H1 (cell line): ENCODE measurements around the gene KLHL9. TPM values are rescaled to one million over a fixed set of nuclear protein-coding genes. Genes with fewer than 3 reads are reported as not detected.

Experiments used
- CTCF ChIA-PET: fragments of 300-600 bp; sonication (Branson Sonifier 250); formaldehyde crosslinking; loops from one replicate; lab custom pipeline; 2021; ENCODE audit not compliant: partially characterized antibody; lab: Charles Lee
- POLR2A ChIA-PET: fragments of 300-600 bp; sonication (Branson Sonifier 250); formaldehyde crosslinking; loops from one replicate; lab custom pipeline; 2021; ENCODE audit warnings: inconsistent platforms; ENCODE audit not compliant: partially characterized antibody; lab: Charles Lee
- DNase-seq, 2 experiments: peaks; one replicate each; pipeline versions ENCODE4 v3.0.0 to v3.0.0-alpha.2; 2010 to 2022; ENCODE audit warnings: low spot score in 2 of 2, low read depth in 1 of 2, mixed read lengths in 1 of 2
- FAIRE-seq: peaks from 2 replicates; lab custom pipeline; 2011; peaks lifted over from hg19 to GRCh38; lab: Jason Lieb, UNC
- H2AFZ ChIP-seq: 2 replicates; pipeline ENCODE4 v1.8.1; 2012; ENCODE audit warnings: low read length, inconsistent platforms
- H2AK5ac ChIP-seq: 2 replicates; pipeline ENCODE4 v1.6.1; 2013; ENCODE audit warnings: low read depth, low read length
- H2BK120ac ChIP-seq: replicated peaks from 2 replicates; pipeline ENCODE3; 2013; ENCODE audit warnings: low read depth, low read length, inconsistent platforms
- H2BK12ac ChIP-seq: 2 replicates; pipeline ENCODE4 v1.6.1; 2013; ENCODE audit warnings: low read depth, low read length
- H2BK15ac ChIP-seq: 2 replicates; pipeline ENCODE4 v1.6.1; 2013; ENCODE audit warnings: low read length
- H2BK20ac ChIP-seq: 2 replicates; pipeline ENCODE4 v1.6.1; 2013; ENCODE audit warnings: low read length
- H2BK5ac ChIP-seq: 2 replicates; pipeline ENCODE4 v1.6.1; 2013; ENCODE audit warnings: low read depth, low read length
- H3K14ac ChIP-seq: 2 replicates; pipeline ENCODE4 v1.6.1; 2013; ENCODE audit warnings: inconsistent platforms; ENCODE audit not compliant: insufficient read length
- H3K18ac ChIP-seq: 2 replicates; pipeline ENCODE4 v1.6.1; 2013; ENCODE audit warnings: low read length; ENCODE audit errors: extremely low read depth
- H3K23ac ChIP-seq: 2 replicates; pipeline ENCODE4 v1.6.1; 2013; ENCODE audit warnings: inconsistent platforms; ENCODE audit not compliant: insufficient read length
- H3K23me2 ChIP-seq: 2 replicates; pipeline ENCODE4 v1.6.1; 2013; ENCODE audit warnings: low read depth, low read length
- H3K27ac ChIP-seq: 2 replicates; pipeline ENCODE4 v1.6.1; 2011; ENCODE audit warnings: low read depth, low read length, inconsistent platforms
- H3K27me3 ChIP-seq, 4 experiments: replicated peaks in 1 of 4; 1 replicate in 1 of 4; 2 replicates in 3 of 4; pipeline versions ENCODE4 v1.6.1 to v1.8.1; 2011 to 2013; ENCODE audit warnings: low read length in 3 of 4, mild to moderate bottlenecking in 3 of 4, inconsistent platforms in 2 of 4, mixed read lengths in 2 of 4, moderate library complexity in 1 of 4; ENCODE audit not compliant: control insufficient read depth in 3 of 4, insufficient read depth in 3 of 4; ENCODE audit errors: extremely low read depth in 1 of 4
- H3K36me3 ChIP-seq, 4 experiments: 2 replicates each; pipeline versions ENCODE4 v1.6.1 to v1.8.1; 2011 to 2013; ENCODE audit warnings: mild to moderate bottlenecking in 4 of 4, low read length in 3 of 4, moderate library complexity in 2 of 4, control low read depth in 1 of 4, inconsistent platforms in 1 of 4; ENCODE audit not compliant: insufficient read depth in 4 of 4, control insufficient read depth in 2 of 4
- H3K4ac ChIP-seq: replicated peaks from 2 replicates; pipeline ENCODE3; 2013; ENCODE audit warnings: low read length, low read depth, mixed read lengths, inconsistent platforms; ENCODE audit not compliant: insufficient read length
- H3K4me1 ChIP-seq, 4 experiments: replicated peaks in 1 of 4; 1 replicate in 1 of 4; 2 replicates in 3 of 4; pipeline versions ENCODE4 v1.6.1 to v1.8.1; 2011 to 2013; ENCODE audit warnings: low read length in 3 of 4, inconsistent platforms in 2 of 4, mixed read lengths in 1 of 4; ENCODE audit not compliant: insufficient read depth in 4 of 4, control insufficient read depth in 3 of 4
- H3K4me2 ChIP-seq, 2 experiments: 2 replicates each; pipeline versions ENCODE4 v1.6.1 to v1.8.1; 2011 to 2013; ENCODE audit warnings: low read depth in 2 of 2, low read length in 2 of 2, control low read depth in 1 of 2, inconsistent platforms in 1 of 2, mild to moderate bottlenecking in 1 of 2; ENCODE audit not compliant: insufficient read depth in 1 of 2
- H3K4me3 ChIP-seq, 4 experiments: fragments of 200-600, 300-600 bp in 1 of 4; sonication (generic), shearing (Covaris generic), sonication (Bioruptor Twin) in 1 of 4; 2 replicates each; pipeline versions ENCODE4 v1.5.1 to v1.8.1; 2011 to 2016; ENCODE audit warnings: low read length in 4 of 4, low read depth in 3 of 4, control low read depth in 2 of 4, inconsistent platforms in 2 of 4, mild to moderate bottlenecking in 2 of 4, mixed read lengths in 1 of 4, moderate library complexity in 1 of 4; ENCODE audit not compliant: insufficient read depth in 2 of 4; ENCODE audit errors: extremely low read depth in 1 of 4
- H3K56ac ChIP-seq: replicated peaks from 2 replicates; pipeline ENCODE3; 2013; ENCODE audit warnings: low read depth, mild to moderate bottlenecking, mixed read lengths, low read length, inconsistent platforms; ENCODE audit not compliant: insufficient read length
- H3K79me1 ChIP-seq: 2 replicates; pipeline ENCODE4 v1.6.1; 2013; ENCODE audit warnings: low read depth, low read length, control low read depth
- H3K79me2 ChIP-seq, 2 experiments: 2 replicates each; pipeline versions ENCODE4 v1.6.1 to v1.8.1; 2012 to 2013; ENCODE audit warnings: low read length in 2 of 2, mild to moderate bottlenecking in 2 of 2, inconsistent platforms in 1 of 2; ENCODE audit not compliant: insufficient read depth in 2 of 2, control insufficient read depth in 1 of 2
- H3K9ac ChIP-seq, 4 experiments: replicated peaks in 1 of 4; 1 replicate in 1 of 4; 2 replicates in 3 of 4; pipeline versions ENCODE4 v1.6.1 to v1.8.1; 2011 to 2013; ENCODE audit warnings: low read depth in 3 of 4, low read length in 3 of 4, control low read depth in 2 of 4, mild to moderate bottlenecking in 2 of 4, moderate library complexity in 2 of 4, inconsistent platforms in 1 of 4; ENCODE audit errors: extremely low read depth in 1 of 4
- H3K9me3 ChIP-seq, 2 experiments: 2 replicates each; pipeline versions ENCODE4 v1.6.1 to v1.8.1; 2012 to 2013; ENCODE audit warnings: mild to moderate bottlenecking in 2 of 2, moderate library complexity in 2 of 2, control low read depth in 1 of 2, inconsistent platforms in 1 of 2, low read depth in 1 of 2, low read length in 1 of 2, mixed read lengths in 1 of 2; ENCODE audit not compliant: insufficient read depth in 2 of 2
- H4K20me1 ChIP-seq, 2 experiments: replicated peaks in 1 of 2; 2 replicates each; pipeline versions ENCODE3 to v1.8.1; 2011 to 2013; ENCODE audit warnings: inconsistent platforms in 2 of 2, low read length in 2 of 2, mild to moderate bottlenecking in 1 of 2; ENCODE audit not compliant: insufficient read depth in 2 of 2, control insufficient read depth in 1 of 2
- H4K5ac ChIP-seq: 2 replicates; pipeline ENCODE4 v1.6.1; 2013; ENCODE audit warnings: low read length, low read depth, mixed read lengths, inconsistent platforms; ENCODE audit not compliant: insufficient read length
- H4K8ac ChIP-seq: 2 replicates; pipeline ENCODE4 v1.8.0; 2013; ENCODE audit warnings: mild to moderate bottlenecking, moderate library complexity, low read length, inconsistent platforms; ENCODE audit not compliant: insufficient read depth; ENCODE audit errors: extremely low read depth
- H4K91ac ChIP-seq: replicated peaks from 2 replicates; pipeline ENCODE3; 2013; ENCODE audit warnings: low read length, mixed read lengths, inconsistent platforms; ENCODE audit not compliant: insufficient read length
- SP1 ChIP-seq: IDR thresholded peaks from 2 replicates; pipeline ENCODE4 v1.6.1; 2011; ENCODE audit warnings: low read depth, low read length
- SP4 ChIP-seq: IDR thresholded peaks from 2 replicates; pipeline ENCODE4 v1.6.1; 2012; ENCODE audit warnings: low read length, inconsistent platforms
- YY1 ChIP-seq: IDR thresholded peaks from 2 replicates; pipeline ENCODE4 v1.6.1; 2011; ENCODE audit warnings: low read depth, mild to moderate bottlenecking, low read length
- WGBS, 2 experiments: shearing (Covaris generic) in 1 of 2; methylation state at CpG; one replicate each; pipeline versions ENCODE4 v1.1.6 to v1.1.7; 2013 to 2015; ENCODE audit warnings: low lambda C conversion rate in 2 of 2, mixed read lengths in 2 of 2, inconsistent platforms in 1 of 2, low coverage in 1 of 2, missing lambda C conversion rate in 1 of 2; ENCODE audit not compliant: insufficient replicate concordance in 2 of 2, insufficient coverage in 1 of 2, insufficient read length in 1 of 2; ENCODE audit errors: extremely low coverage in 1 of 2, missing lambda C conversion rate in 1 of 2; 5-methylcytosine and 5-hydroxymethylcytosine counted together
- polyA plus RNA-seq, 7 experiments: library from polyadenylated mRNA; depleted of rRNA in 3 of 7; stranded (reverse) in 5 of 7; unstranded in 2 of 7; fragments of >200 nt in 5 of 7; fragments of 200-250 nt in 2 of 7; gene quantifications; 1 replicate in 5 of 7; 2 replicates in 1 of 7; 4 replicates in 1 of 7; pipeline versions ENCODE4 v1.2.1 to v1.2.3, GENCODE V29; 2011 to 2013; ENCODE audit warnings: missing spikeins in 2 of 7, mixed read lengths in 2 of 7
- total RNA-seq: library from RNA; stranded (reverse); fragmentation: NEBNext Ultra II Directional; extraction: Animal tissue kit (Norgen Biotek cat#: 25700); gene quantifications from 2 replicates; pipeline ENCODE4 v1.2.1, GENCODE V29; 2021

Gene KLHL9
- total and polyA plus RNA-seq, 2 of the 8 experiments (the other 6 are each of a cell fraction or from before 2014, with no cell fraction given): 4.9 to 15.7 TPM

- no peak overlapping the region for H2AFZ ChIP-seq
- H4K8ac ChIP-seq: no peak overlapping the region
- H2BK20ac ChIP-seq: no peak overlapping the region
- no peak overlapping the region for H2AK5ac ChIP-seq
- POLR2A ChIA-PET: no interaction called here
- no peak overlapping the region for H2BK120ac ChIP-seq
- H3K9me3 ChIP-seq: peaks cover 0 to 2% of the 10 kb centered on the region in 2 experiments; a peak in 1 of 4 replicates
- H3K18ac ChIP-seq: no peak overlapping the region
- H4K91ac ChIP-seq: no peak overlapping the region
- no peak for TF ChIP-seq YY1
- TF ChIP-seq SP4: no peak
- no peak for TF ChIP-seq SP1
- TF ChIP-seq, all 59 proteins: peak for 0
- Histone ChIP-seq H3K4me2 (no peak overlapping the region), H3K4ac (no peak overlapping the region), H3K27ac (no peak overlapping the region), H3K56ac (no peak overlapping the region), H3K36me3 (no peaks in the 10 kb centered on the region), H3K79me1 (no peaks in the 10 kb centered on the region), H2BK12ac (no peak overlapping the region), H2BK15ac (no peak overlapping the region), H3K23ac (no peak overlapping the region), H3K27me3 (no peaks in the 10 kb centered on the region), H3K9ac (no peak overlapping the region), H3K23me2 (no peaks in the 10 kb centered on the region), H3K4me3 (no peak overlapping the region), H3K79me2 (no peaks in the 10 kb centered on the region), H4K20me1 (no peaks in the 10 kb centered on the region), H3K4me1 (no peaks in the 10 kb centered on the region), H3K14ac (no peak overlapping the region), H2BK5ac (no peak overlapping the region), H4K5ac (no peak overlapping the region)
- FAIRE-seq (no peak), DNase-seq (no peak)
- CTCF ChIA-PET: interaction anchor here (1.4 to 2.4 kb wide), 2 partner anchors 11 to 44 kb away, joined by 4 to 6 read pairs; no protein-coding TSS in a partner anchor
- 79% methylated on average over 3 of the region's 3 CpGs; no CpG with 5 or more reads in 1 of the 2 experiments for WGBS, 2 experiments
Measured at GRCh38 chr9:21348430-21348970, 13.3 kb upstream of the KLHL9 start.
